PC-9 (cell line): ENCODE data around the gene TMEM165. TPM values are rescaled to one million over a fixed set of nuclear protein-coding genes. Genes with fewer than 3 reads are reported as not detected.

Source experiments
- BruUV-seq: library from RNA; stranded (reverse); fragments of 400-500 nt; replicated peaks from 2 replicates; lab custom pipeline; 2021; lab: Mats Ljungman, UMichigan
- CTCF ChIA-PET: fragments of 300-600 bp; sonication (Branson Sonifier 250); formaldehyde crosslinking; loops from one replicate; lab custom pipeline; 2022; ENCODE audit warnings: antibody characterized with exemption; lab: Charles Lee
- POLR2A ChIA-PET: fragments of 300-600 bp; sonication (Branson Sonifier 250); formaldehyde crosslinking; loops from one replicate; lab custom pipeline; 2022; ENCODE audit warnings: antibody characterized with exemption; ENCODE audit not compliant: unreplicated experiment; lab: Charles Lee
- DNase-seq, 2 experiments: peaks; one replicate each; pipeline versions ENCODE4 v3.0.0 to v3.0.0-alpha.2; 2015 to 2022; ENCODE audit warnings: mixed read lengths in 1 of 2
- H2AFZ ChIP-seq: fragments of 200-600 bp; sonication (generic); 2 replicates; pipeline ENCODE4 v1.8.1; 2017; ENCODE audit warnings: antibody characterized with exemption
- H3F3A ChIP-seq: fragments of 200-600 bp; sonication (generic); 2 replicates; pipeline ENCODE4 v1.8.1; 2017; ENCODE audit warnings: antibody characterized with exemption, mild to moderate bottlenecking, low read depth; ENCODE audit not compliant: insufficient read depth
- H3K27ac ChIP-seq: fragments of 200-600 bp; sonication (generic); 2 replicates; pipeline ENCODE4 v1.6.1; 2016; ENCODE audit warnings: mixed run types
- H3K27me3 ChIP-seq: fragments of 200-600 bp; sonication (generic); 2 replicates; pipeline ENCODE4 v1.6.1; 2016; ENCODE audit warnings: low read depth, mixed run types; ENCODE audit not compliant: insufficient read depth
- H3K36me3 ChIP-seq: fragments of 200-600 bp; sonication (generic); 2 replicates; pipeline ENCODE4 v1.6.1; 2016; ENCODE audit warnings: low read depth, mixed run types
- H3K4me1 ChIP-seq: fragments of 200-600 bp; sonication (generic); replicated peaks from 2 replicates; pipeline ENCODE4 v1.6.1; 2016; ENCODE audit warnings: mixed run types; ENCODE audit not compliant: insufficient read depth
- H3K4me2 ChIP-seq: fragments of 200-600 bp; sonication (generic); 2 replicates; pipeline ENCODE4 v1.6.1; 2017; ENCODE audit warnings: mixed run types
- H3K4me3 ChIP-seq: fragments of 200-600 bp; sonication (generic); 2 replicates; pipeline ENCODE4 v1.6.1; 2016; ENCODE audit warnings: mixed run types
- H3K79me2 ChIP-seq: fragments of 200-600 bp; sonication (generic); 2 replicates; pipeline ENCODE4 v1.6.1; 2017; ENCODE audit warnings: low read depth, mixed run types
- H3K9me2 ChIP-seq: fragments of 200-600 bp; sonication (generic); 2 replicates; pipeline ENCODE4 v1.8.1; 2017; ENCODE audit warnings: mild to moderate bottlenecking; ENCODE audit not compliant: insufficient read depth
- H3K9me3 ChIP-seq: fragments of 200-600 bp; sonication (generic); 2 replicates; pipeline ENCODE4 v1.8.1; 2016; ENCODE audit warnings: low read depth; ENCODE audit not compliant: insufficient read depth
- H4K20me1 ChIP-seq: fragments of 200-600 bp; sonication (generic); 2 replicates; pipeline ENCODE4 v1.8.1; 2017; ENCODE audit not compliant: insufficient read depth
- CTCF ChIP-seq: fragments of 200-600 bp; sonication (generic); conservative IDR thresholded peaks from 2 replicates; pipeline ENCODE4 v1.6.1; 2017; ENCODE audit warnings: mixed run types, antibody characterized with exemption, mild to moderate bottlenecking, moderate library complexity
- EZH2 ChIP-seq: fragments of 200-600 bp; sonication (generic); IDR thresholded peaks from 2 replicates; pipeline ENCODE4 v1.8.0; 2017; ENCODE audit warnings: antibody characterized with exemption, low read depth
- intact Hi-C: fragments of 100-400 bp; cut with micrococcal nuclease; formaldehyde crosslinking; loops from one replicate; pipeline ENCODE4 v1.10.0; 2022; ENCODE audit not compliant: unreplicated experiment
- total RNA-seq: library from RNA; stranded (reverse); gene quantifications from 2 replicates; pipeline ENCODE4 v1.2.3, GENCODE V29; 2021

The TMEM165 gene
- total RNA-seq, 1 experiment from 2014 or later: 61.4 TPM

- CTCF ChIA-PET: no interaction called here
- no peaks in the 10 kb centered on the region for H3K9me3 ChIP-seq
- H3K27me3 ChIP-seq: no peaks in the 10 kb centered on the region
- no peak overlapping the region for H2AFZ ChIP-seq
- POLR2A ChIA-PET: no interaction called here
- no peak for TF ChIP-seq CTCF
- TF ChIP-seq EZH2: no peak
- H4K20me1 ChIP-seq: no peaks in the 10 kb centered on the region
- H3K4me1 ChIP-seq: no peaks in the 10 kb centered on the region
- H3F3A ChIP-seq: no peaks in the 10 kb centered on the region
- no peak overlapping the region for H3K27ac ChIP-seq
- no peak overlapping the region for H3K4me3 ChIP-seq
- no peak for DNase-seq
- intact Hi-C loops: no loop called here
- BruUV-seq: no TSS peak
- H3K36me3 ChIP-seq: no peaks in the 10 kb centered on the region
- no peak overlapping the region for H3K4me2 ChIP-seq
- no peaks in the 10 kb centered on the region for H3K79me2 ChIP-seq
- H3K9me2 ChIP-seq: no peaks in the 10 kb centered on the region
Observed at GRCh38 chr4:55458611-55459010, 62.9 kb downstream of the TMEM165 start.

- Histone ChIP-seq H3K27ac (no peak overlapping the region), H3K9me2 (no peaks in the 10 kb centered on the region), H3K36me3 (no peaks in the 10 kb centered on the region), H4K20me1 (no peaks in the 10 kb centered on the region), H3K4me1 (no peaks in the 10 kb centered on the region), H3K79me2 (no peaks in the 10 kb centered on the region), H3K4me2 (no peak overlapping the region), H3K9me3 (0 out of 2 replicates have a peak, but pooled peaks cover 4% of the 10 kb centered on the region), H2AFZ (no peak overlapping the region), H3K4me3 (no peak overlapping the region), H3K27me3 (no peaks in the 10 kb centered on the region), H3F3A (no peaks in the 10 kb centered on the region)
- TF ChIP-seq EZH2 (no peak), CTCF (no peak)
- no peak for DNase-seq
- intact Hi-C loops: no loop called here
- BruUV-seq: no TSS peak
- ChIA-PET POLR2A (no interaction called here), CTCF (no interaction called here)
Observed at GRCh38 chr4:55466001-55466400, 70.2 kb downstream of the TMEM165 start.

- H3K9me2 ChIP-seq: no peaks in the 10 kb centered on the region
- no peak overlapping the region for H3K27ac ChIP-seq
- no peaks in the 10 kb centered on the region for H3K79me2 ChIP-seq
- H3K4me3 ChIP-seq: no peak overlapping the region
- H3K4me2 ChIP-seq: no peak overlapping the region
- POLR2A ChIA-PET: no interaction called here
- no TSS peak for BruUV-seq
- 0 out of 2 replicates have a peak, but pooled peaks cover 4% of the 10 kb centered on the region for H3K9me3 ChIP-seq
- no peaks in the 10 kb centered on the region for H3F3A ChIP-seq
- intact Hi-C loops: no loop called here
- H3K27me3 ChIP-seq: no peaks in the 10 kb centered on the region
- no peak overlapping the region for H2AFZ ChIP-seq
- TF ChIP-seq CTCF (no peak), EZH2 (no peak)
- CTCF ChIA-PET: no interaction called here
- H3K36me3 ChIP-seq: no peaks in the 10 kb centered on the region
- no peaks in the 10 kb centered on the region for H3K4me1 ChIP-seq
- DNase-seq: peak in 1 of 2 experiments; percentile 57
- H4K20me1 ChIP-seq: no peaks in the 10 kb centered on the region
Observed at GRCh38 chr4:55468724-55469123, 73.0 kb downstream of the TMEM165 start.
